Activated CD4-positive, alpha-beta T cell treated with anti-CD3 and anti-CD28 coated beads, Interleukin-2, Interleukin-6, amounts not matched to agents 100 ng/mL and 50 ng/mL, durations not matched to agents 16 hours and 8 hours (primary cell): ENCODE results near the gene CACNA1I.
A peak's percentile ranks its signal among the peaks of the same experiment; 100 is the strongest.

ENCODE experiments used
- DNase-seq: peaks from one replicate; pipeline ENCODE4 v3.0.0-alpha.2; 2020

The CACNA1I gene

DNA sequence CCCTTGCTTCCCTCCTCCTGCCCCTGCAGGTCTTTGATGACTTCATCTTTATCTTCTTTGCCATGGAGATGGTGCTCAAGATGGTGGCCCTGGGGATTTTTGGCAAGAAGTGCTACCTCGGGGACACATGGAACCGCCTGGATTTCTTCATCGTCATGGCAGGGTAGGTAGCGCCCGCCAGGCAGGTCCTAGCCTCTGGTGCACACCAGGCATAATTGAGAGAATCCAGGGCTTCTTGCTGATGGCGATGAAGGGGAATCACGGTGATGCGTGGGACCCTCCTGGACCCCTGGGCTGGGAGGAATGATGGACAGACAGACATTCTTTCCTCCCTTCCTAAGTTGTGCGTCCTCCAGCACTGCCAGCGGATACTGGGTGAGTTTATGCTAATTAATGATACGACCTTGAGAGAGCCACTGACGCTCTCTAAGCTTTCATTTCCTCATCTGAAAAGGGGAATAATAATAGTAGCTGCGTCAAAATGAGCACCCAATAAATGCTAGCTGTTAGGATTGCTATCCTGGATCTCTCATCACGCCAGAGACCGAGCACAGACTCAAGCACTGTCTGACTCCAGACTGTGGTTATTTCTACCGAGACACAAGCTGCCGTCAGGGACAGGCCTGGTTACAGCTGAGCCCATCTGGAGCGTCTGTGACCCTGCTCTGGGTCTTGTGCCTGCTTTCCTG is 30.1 kb downstream of the CACNA1I start:
- DNase-seq = no peak

DNA sequence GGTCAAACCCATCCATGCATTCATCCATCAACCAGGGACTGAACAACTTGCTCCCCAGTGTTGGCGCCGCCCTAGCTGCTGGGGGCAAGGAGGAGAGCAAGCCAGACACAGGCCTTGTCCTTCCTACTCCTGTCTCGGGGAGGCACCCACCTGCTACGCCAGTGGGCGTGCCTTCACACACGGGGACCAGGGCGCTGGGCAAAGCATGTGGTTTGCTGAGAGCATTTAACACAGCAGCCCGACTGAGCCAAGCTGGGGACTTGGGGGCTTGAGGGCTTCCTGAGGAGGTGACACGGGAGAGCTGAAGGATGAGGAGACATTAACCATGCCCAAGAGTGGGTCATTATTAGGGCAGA is 30.6 kb downstream of the CACNA1I start:
- DNase-seq = no peak

DNA sequence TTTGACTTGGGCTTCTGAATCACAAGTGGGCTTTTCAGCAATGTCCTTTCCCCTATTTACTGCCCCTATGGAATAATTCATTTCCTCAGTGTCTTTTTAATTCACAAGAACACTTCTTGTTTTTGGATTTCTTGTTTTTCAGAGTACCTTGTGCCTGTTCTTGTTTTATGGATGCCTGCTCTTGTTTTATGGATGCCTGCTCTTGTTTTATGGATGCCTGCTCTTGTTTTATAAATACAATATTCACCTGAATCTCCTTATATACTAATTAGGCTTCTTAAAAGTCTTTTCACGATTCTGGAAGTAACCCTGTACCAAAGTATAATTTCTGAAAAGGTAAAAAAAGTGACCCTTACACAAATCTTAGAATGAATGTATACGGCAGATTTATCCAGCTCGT is 32.8 kb downstream of the CACNA1I start:
- no peak for DNase-seq

DNA sequence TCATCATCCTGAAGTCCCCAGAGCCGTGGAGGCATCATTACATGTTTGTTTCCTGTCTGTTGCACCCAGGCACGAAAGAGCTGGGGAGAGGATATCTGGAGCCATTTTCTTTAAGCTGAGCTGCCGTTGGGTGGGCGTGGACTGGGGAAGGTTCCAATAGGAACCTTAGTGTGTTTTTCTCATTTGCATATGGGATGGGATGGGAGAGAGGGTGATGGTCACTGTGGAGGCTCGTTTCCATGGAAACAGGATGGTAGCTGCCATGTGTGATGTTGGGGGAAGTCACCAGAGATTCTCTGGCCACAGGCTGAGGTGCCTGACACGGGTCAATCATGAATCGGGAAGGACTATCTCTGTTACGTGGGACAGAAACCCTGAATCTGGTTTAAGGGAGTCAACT is 39.7 kb downstream of the CACNA1I start:
- no peak for DNase-seq

DNA sequence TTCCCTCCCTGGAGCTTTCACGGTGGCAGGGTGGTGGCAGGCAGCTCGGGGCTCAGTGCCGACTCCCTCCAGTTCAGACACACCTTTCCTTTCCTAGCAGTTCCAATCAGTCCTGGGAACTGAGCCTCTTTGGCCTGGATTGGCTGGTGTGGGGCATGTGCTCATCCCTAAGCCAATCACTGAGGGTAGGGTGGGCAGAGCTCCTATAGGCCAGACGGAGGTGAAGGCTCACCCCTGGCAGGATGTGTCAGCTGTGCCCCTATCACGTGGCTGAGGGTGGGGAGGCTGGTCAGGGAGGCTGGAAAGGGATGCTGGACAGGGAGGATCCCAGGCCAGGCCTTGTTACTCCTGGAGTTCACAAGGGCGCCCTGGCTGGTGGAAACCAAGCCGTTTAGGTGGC is 40.2 kb downstream of the CACNA1I start:
- DNase-seq = no peak

DNA sequence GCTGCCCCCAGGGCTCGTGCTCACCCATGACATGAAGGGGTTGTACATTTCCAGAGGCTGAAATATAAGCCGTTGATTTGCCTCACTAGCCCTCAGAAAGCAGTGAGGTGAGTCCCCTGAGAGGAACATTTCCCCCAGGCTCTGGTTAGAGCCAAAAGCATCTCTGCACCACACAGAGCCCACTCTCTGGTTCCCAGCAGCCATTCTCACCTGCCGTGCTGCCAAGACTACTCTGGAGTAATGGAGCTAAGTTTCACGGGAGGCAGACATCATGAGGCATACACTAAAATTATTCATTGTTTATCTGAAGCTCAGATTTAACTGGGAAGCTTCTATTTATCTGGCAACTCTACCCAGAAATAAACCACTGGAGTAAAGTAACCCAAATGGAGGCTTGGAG is 40.8 kb downstream of the CACNA1I start:
- DNase-seq = no peak

DNA sequence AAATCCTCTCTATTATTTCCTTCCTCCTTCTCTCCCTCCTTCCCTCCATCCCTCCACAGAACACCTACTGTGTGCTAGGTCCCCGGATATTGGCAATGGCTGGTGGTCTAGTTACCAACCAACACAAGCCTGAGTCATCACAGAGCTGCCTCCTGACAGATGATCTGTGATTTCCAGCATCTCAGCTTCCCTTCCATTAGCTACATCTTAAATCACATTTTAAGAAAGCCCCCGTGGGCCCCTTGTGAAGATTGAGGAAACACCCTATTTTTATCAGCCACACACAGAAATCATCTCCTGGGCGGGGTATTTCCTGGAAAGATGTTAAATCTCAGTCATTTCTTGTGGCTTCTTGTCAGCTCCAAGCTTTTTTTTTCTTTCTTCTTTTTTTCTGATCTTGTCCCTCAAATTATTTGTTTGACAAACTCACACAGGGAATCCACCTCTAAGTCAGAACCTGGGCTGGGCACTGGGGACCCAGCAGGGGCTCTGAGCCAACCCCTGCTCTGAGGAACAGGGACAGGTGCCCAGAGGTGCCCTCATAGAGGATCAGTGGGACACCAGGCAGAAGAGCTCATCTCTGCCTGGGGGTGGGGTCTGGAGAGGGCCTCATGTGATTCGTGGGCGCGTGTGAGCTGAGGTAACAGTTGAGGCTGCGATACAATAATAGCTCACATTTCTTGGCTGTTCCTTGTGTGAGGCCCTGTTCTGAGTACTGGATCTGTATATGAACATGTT is 42.4 kb downstream of the CACNA1I start:
- DNase-seq = peak; percentile 39

DNA sequence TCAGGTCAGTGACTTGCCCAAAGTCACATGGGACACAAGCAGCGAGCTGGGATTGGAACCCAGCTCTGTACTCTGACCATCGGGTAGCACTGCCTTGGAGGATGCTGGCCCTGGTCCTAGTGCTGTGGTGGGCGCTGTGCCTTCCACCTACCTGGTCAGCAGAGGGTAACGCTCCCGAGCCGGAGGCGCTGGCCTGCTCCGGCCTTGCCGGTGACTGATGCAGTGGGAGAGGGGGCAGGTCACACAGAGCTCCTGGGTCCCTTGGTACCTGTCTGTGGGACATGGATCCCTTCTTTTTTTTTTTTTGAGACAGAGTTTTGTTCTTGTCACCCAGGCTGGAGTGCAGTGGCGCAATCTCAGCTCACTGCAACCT is 43.0 kb downstream of the CACNA1I start:
- no peak for DNase-seq

DNA sequence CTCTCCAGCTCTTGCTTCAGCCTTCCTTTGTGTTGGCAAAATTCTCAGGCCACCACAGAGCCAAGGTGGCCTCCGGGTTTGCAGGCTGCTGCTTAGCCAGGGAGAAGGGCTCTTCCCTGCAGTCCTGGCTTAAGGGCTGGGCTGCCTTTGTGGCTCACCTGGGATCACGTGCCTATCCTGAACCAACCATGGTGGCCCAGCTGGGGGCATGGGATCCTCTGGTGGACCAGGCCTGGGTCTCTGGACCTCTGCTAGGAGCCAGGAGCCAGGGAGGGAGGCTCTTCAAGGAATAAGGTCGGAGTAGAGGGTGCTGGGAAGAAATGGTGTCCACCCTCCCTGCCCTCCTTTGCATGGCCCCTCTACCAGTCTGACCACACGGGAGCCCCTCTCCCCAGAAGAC is 43.9 kb downstream of the CACNA1I start:
- no peak for DNase-seq

DNA sequence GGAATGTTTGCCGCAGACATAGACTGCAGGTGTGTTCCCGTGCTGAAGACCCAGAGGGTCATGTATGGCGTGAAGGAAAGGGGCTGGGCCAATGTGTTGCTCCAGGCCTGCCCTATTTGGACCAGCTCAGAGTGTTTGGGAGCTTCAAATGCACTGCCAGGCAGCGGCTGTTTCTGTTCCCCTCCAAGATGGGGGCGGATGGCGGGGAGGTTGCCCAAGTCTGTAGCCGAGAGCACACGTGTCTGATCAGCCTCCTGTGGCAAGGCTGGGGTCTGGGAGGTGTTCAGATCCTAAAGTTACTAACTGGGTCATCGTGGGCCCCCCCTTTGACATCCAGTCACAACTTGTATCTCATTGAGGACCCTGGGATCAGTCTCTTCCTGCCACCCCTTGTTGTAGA is 45.5 kb downstream of the CACNA1I start:
- DNase-seq = no peak

DNA sequence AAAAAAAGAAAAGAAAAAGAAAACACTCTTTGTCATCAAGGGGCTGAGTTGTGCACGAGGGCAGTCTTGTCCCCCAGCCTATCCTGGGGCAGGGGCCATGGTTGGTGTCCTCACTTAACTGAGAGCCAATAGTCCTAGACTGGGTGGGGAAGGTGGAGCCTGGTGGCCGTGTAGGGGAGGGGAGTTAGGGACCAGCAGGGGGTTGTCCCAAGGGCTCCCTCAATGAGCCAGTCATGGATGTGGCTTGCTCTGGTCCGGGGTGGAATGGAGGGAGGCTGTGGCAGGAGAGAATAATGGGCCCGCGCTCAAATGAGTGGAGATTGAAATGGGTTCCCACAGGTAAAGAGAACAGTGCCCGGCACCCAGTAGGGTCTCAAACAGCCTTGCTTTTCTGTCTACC is 46.2 kb downstream of the CACNA1I start:
- no peak for DNase-seq

DNA sequence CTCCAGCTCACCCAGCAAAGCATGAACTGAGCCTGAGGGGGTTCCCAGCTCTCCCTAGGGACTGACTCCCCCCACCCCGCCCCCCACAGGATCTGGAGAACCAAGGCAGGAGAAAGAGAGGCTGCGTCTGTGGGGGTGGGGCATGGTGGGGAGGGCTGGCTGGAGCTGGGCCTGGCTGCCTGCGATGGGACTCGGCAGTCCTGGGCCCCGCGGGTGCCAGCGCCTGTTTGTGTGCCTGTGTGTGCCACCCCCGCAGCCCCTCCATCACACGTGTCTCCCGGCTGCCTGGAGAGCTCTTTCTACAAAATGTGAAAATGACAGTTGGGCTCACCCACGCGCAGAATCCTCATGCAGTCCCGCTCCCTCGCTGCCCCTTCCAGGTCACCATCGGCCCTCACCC is 46.8 kb downstream of the CACNA1I start:
- DNase-seq = no peak

DNA sequence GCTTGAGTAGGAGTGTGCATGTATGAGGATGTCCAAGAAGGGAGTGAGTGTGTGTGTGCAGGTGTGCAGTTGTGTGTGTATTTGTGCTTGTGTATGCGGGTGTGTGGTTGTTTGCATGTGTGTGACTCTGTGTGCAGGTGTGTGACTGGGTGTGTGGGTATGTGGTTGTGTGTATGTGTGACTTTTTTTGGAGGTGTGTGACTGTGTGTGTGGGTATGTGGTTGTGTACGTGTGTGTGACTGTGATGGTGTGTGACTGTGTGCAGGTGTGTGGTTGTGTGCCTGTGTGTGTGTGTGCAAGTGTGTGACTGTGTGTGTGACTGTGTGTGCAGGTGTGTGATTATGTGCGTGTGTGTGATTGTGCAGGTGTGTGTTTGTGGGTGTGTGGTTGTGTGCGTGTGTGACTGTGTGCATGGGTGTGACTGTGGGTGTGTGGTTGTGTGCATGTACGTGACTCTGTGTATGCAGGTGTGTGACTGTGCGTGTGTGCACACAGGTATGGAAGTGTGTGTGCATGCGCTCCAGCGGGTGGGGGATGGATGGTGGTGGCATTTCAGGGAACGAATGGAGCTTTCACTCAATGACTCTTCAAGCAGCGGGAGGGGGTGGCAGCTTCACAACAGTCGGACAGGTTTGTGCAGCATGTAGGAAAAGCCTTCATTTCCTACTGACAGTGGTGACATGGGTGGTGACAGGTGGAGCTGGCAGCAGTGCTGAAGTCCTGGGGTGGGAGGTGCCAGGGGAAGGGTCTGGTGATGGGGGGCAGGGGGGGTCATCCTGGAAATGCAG is 47.6 kb downstream of the CACNA1I start:
- DNase-seq = no peak

DNA sequence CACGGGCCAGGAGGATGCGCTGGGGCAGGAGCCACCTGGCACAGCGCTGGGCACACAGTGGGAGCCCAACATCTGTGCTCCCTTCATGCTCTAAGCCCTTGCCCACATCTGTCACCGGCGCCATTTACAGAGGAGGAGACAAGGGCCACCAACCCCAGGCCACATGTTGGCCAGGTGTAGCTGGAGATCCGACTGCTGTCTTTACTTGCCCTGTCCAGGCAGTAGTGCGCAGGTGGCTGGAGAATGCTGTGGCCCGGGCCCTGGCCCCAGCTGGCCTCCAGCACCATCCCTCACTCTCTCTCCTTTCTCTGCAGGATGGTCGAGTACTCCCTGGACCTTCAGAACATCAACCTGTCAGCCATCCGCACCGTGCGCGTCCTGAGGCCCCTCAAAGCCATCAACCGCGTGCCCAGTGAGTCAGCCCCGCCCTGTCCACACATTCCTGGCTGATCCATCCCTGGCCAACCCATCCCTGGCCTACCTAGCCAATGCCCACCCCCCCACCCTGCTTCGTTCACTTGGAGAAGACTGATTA is 48.5 kb downstream of the CACNA1I start:
- no peak for DNase-seq

DNA sequence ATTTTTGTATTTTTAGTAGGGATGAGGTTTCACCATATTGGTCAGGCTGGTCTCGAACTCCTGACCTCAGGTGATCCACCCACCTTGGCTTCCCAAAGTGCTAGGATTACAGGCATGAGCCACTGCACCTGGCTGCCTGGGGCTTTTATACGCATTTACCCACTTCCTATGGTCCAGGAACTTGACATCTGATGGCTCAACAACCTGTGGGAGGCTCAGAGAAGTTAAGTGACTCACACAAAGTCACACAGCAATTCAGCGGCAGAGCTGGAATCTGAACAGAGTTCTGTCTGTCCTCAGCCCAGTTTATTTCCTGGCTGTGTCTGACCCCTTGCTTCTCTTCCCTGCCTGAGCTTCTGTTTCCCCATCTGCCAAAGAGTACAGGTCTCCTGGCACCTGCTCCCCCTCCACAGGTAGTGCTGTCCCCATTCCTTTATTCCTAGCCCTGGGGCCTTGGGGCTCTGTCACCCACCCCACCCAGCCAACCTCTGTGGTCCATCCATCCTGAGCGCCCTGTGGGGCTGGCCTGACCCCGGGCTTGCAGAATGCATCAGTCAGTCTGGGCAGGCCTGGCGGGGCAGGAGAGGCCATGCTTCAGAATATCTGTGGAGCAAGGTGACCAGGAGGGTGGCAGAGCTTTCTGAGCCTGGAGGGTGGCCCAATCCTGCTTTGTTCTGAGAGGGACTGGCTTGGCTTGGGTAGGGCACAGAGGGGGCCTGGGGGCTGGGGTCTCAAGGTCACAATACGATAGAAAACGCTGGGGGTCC is 50.6 kb downstream of the CACNA1I start:
- DNase-seq = no peak

DNA sequence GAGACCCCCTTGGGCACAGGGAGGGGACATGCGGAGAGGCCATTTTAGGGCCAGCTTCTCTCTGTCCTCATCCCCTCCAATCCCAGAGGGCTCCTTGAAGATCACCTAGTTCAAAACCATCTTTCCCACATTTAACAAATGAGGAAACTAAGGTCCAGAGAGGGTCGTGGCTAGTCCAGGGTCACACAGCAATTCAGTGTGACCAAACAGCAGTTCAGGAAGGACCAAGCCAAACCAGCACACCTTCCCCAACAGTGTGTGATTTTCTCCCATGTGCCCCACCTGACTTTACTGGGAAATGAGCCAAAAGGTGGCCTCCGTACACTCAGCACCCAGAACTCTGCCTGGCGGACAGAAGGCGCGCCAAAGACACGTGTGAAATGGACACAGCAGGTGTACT is 51.3 kb downstream of the CACNA1I start:
- DNase-seq = no peak

DNA sequence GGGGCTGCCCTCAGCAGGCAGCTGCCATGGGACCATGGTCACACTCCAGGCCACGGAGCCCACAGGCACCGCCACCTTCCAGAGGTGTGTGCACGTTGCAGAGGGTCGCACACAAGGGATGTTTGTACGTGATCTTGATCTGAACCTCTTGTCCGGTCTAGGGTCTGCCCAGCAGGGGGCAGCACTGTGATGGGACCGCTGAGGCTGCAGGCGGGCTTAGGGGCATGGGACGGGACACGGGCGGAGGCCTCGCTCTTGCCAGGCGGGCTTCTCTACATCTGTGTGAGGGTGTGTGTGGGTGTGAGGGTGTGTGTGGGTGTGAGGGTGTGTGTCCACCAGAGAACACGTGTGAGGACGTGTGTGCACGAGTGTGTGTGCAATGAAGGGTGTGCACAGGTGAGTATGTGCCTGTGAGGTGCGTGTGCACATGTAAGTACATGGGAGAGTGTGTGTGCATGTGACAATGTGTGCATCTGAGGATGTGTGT is 52.4 kb downstream of the CACNA1I start:
- peak; percentile 65 for DNase-seq

DNA sequence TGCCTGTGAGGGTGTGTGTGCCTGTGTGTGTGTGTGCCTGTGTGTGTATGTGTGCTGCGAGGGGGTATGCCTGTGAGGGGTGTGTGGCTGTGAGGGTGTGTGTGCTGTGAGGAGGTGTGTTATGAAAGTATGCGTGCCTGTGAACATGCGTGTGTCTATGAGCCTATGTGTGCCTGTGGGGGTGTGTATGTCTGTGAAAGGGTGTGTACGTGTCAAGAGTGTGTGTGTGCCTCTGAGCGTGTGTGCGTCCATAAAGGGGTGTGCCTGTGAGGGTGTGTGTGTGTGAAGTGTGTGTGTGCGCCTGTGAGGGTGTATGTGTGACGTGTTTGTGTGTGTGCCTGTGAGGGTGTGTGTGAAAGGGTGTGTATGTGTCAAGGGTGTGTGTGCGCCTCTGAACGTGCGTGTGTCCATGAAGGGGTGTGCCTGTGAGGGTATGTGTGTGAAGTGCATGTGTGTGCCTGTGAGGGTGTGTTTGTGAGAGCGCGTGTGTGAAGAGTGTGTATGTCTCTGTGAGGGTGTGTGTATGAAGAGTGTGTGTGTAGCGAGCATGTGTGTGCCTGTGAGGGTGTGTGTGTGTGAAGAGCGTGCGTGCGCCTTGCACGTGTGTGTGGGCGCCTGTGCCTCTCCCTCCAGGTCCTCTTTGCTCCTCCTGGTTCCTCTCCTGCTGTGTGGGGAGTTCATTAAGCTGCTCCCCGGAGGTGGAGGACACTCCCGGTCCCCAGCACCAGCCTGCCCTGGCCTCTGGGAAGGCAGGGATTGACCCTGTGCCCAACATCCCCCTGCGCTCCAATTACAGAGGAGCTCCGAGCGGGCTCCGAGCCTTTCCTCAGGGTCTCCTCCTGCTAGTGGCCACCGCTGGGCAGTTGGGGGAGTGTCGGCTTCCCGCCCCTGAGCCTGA is 53.3 kb downstream of the CACNA1I start:
- no peak for DNase-seq

DNA sequence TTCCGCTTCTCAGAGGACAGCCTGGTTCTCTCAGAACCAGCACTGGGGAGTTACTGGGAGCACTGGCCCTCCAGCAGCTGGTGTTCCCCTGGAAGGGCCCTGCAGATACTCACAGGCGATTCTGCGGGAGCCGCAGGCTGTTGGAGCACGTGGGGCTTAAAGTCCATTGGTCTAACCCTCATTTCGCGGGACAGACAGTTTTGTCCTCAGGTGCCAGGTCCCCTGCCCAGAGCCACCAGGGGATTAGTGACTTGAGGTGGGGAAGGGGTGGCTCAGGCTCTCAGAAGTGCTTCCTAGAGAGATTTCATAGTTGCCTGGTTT is 53.9 kb downstream of the CACNA1I start:
- no peak for DNase-seq

DNA sequence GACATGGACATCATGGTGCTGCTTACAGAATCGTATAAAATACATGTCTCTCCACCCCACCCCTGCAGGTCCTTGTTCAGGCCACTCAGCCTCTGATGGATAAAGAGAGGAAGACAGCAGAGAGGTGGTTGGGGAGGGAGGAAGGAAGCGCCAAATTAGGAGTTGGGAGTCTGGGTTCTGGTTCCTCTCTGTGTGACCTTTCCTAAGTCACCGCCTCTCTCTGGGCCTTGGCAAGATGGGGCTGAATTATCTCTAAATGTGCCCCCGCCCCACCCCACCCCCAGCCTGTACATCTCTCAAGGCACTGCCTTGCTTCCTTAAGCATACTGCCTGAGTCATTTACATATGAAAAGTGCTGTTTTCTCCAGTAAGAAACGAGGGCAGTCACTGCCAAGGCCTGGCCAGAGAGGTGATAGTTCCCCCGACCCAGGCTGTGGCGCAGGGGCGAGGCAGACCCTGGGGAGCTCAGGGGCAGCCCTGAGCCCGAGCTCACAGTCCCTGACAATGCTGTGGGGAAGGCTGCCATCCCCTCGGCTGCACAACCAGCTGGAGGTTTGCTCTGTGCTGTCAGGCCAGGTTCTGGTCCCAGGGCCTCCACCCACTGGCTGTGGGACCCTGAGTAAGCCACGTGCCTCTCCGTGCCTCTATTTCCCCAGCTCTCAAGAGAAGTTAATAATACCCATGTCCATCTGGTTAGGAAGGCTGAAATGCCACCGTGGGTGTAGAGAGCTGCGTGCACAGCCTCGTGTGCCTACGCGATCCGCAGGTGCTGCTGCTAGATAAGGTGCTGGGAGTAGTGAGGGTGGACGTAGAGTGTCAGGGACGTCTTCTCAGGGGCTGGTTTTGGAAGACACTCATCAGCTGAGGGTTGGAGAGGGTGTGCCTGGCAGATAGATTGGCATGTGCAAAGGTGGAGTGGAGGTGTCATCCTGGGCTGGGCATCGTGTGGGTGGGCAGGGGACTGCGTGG is 55.3 kb downstream of the CACNA1I start:
- no peak for DNase-seq

DNA sequence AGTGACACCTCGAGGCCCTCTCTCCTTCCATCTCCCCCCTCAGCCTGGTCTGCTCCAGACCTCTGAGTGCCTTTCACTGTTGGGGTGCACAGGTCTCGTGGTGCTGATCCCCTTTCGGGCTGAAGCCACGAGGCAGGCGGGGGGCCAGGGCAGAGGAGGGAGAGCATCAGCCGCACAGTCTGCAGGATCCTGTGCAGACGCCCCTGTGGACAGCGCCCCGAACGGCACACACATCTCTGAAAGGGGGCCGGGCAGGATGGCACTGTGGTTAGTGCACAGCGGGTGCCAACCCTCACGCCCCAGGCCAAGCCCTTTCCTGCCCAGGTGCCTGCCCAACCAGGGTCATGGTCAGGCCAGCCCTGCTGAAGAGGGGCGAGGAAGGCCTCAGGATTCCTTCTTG is 56.7 kb downstream of the CACNA1I start:
- no peak for DNase-seq
